GM12892 (cell line): Measurements from ENCODE around the gene KIAA1217.

Experiments
- POLR2A ChIP-seq: IDR thresholded peaks from 2 replicates; pipeline ENCODE4 v1.6.1; 2011; ENCODE audit warnings: low read depth, low read length, control low read depth
- POLR2AphosphoS5 ChIP-seq: IDR thresholded peaks from 2 replicates; pipeline ENCODE4 v1.6.1; 2011; ENCODE audit warnings: low read depth, low read length, control low read depth

DNA sequence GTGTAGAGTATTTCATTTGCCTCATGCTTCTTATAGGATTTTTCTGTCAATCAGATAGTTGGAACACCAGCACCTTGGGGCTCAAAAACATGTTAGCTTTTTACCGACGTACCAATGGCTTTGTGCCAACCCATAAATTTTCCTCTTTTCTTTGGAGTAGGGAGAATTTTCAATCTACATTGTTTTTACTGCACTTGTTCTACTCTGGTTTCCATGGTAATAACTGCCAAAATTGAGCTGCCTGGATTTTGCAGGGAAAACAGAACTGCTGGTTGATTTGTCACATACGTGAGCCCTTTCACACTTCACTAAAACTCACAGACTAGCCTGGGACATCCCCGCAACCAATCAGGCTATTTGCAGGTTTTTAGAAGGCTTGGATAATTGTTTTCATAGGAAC, 325.0 kb downstream of the KIAA1217 start:
- TF ChIP-seq POLR2AphosphoS5 = no peak
- no peak for TF ChIP-seq POLR2A
